Kidney (tissue), 14 donors: Measurements from ENCODE around the gene FURIN. TPM values are rescaled to one million over a fixed set of nuclear protein-coding genes. Genes with fewer than 3 reads are reported as not detected.

Experiments
- DNase-seq, 5 donors: peaks; one replicate each; pipeline ENCODE4 v3.0.0-alpha.2; 2013 to 2020
- FAIRE-seq: peaks from 2 replicates; lab custom pipeline; 2012; peaks lifted over from hg19 to GRCh38; lab: Jason Lieb, UNC
- H3K27ac ChIP-seq, 2 donors: one replicate each; pipeline ENCODE4 v1.7.0; 2013; ENCODE audit warnings: low read depth in 2 of 2, low read length in 2 of 2, inconsistent platforms in 1 of 2
- H3K27me3 ChIP-seq: one replicate; pipeline ENCODE4 v1.7.1; 2013; ENCODE audit warnings: low read length, inconsistent platforms; ENCODE audit not compliant: control insufficient read depth, insufficient read depth
- H3K36me3 ChIP-seq, 3 donors: one replicate each; pipeline versions ENCODE4 v1.7.0 to v1.7.1; 2013; ENCODE audit warnings: low read length in 3 of 3, control low read depth in 1 of 3, inconsistent platforms in 1 of 3; ENCODE audit not compliant: insufficient read depth in 3 of 3, control insufficient read depth in 2 of 3
- H3K4me1 ChIP-seq, 3 donors: one replicate each; pipeline versions ENCODE4 v1.7.0 to v1.7.1; 2013; ENCODE audit warnings: low read length in 3 of 3, inconsistent platforms in 1 of 3, low read depth in 1 of 3; ENCODE audit not compliant: control insufficient read depth in 2 of 3, insufficient read depth in 2 of 3
- H3K4me3 ChIP-seq, 3 donors: one replicate each; pipeline versions ENCODE4 v1.7.0 to v1.8.1; 2013; ENCODE audit warnings: low read length in 3 of 3, control low read depth in 1 of 3, inconsistent platforms in 1 of 3
- H3K9ac ChIP-seq, 3 donors: one replicate each; pipeline versions ENCODE4 v1.7.0 to v1.7.1; 2013; ENCODE audit warnings: low read length in 3 of 3, control low read depth in 1 of 3, inconsistent platforms in 1 of 3
- H3K9me3 ChIP-seq, 3 donors: one replicate each; pipeline versions ENCODE4 v1.7.0 to v1.7.1; 2013; ENCODE audit warnings: low read length in 3 of 3, control low read depth in 1 of 3, inconsistent platforms in 1 of 3; ENCODE audit not compliant: control insufficient read depth in 2 of 3, insufficient read depth in 1 of 3
- intact Hi-C: fragments of 100-400 bp; cut with DNase I; formaldehyde crosslinking; loops from one replicate; pipeline ENCODE4 v1.11.1; 2022
- polyA plus RNA-seq: library from polyadenylated mRNA; stranded (reverse); fragments of 350-450 nt; fragmentation: Illumina TruSeq; extraction: RNeasy Lipid Tissue Mini Kit (QIAGEN cat#74804); gene quantifications from one replicate; pipeline ENCODE4 v1.2.3, GENCODE V29; 2014; ENCODE audit warnings: low read depth, low replicate concordance; ENCODE audit not compliant: insufficient read depth
- total RNA-seq: library from RNA; stranded (reverse); fragmentation: NEBNext Ultra II Directional; extraction: Animal tissue kit (Norgen Biotek cat#: 25700); gene quantifications from one replicate; pipeline ENCODE4 v1.2.1, GENCODE V29; 2021
- TF ChIP-seq, protein P1 (sequence below): IDR thresholded peaks from 3 replicates; pipeline ENCODE4 v1.5.1; 2012; ENCODE audit warnings: mild to moderate bottlenecking, moderate library complexity, borderline replicate concordance; ENCODE audit not compliant: insufficient read depth; ENCODE audit errors: extremely low read depth
- donor health status: control.
- donor health status: control.
- donor health status: control.
- donor health status: control.
- donor health status: control.
- donor health status: DM: yes; HTN: yes; CAD: no.
- donor health status: Normal renal cell carcinoma (clear cell type).

The FURIN gene
- total and polyA plus RNA-seq, 2 donors from 2014 or later = 36.4 to 75.9 TPM

DNA sequence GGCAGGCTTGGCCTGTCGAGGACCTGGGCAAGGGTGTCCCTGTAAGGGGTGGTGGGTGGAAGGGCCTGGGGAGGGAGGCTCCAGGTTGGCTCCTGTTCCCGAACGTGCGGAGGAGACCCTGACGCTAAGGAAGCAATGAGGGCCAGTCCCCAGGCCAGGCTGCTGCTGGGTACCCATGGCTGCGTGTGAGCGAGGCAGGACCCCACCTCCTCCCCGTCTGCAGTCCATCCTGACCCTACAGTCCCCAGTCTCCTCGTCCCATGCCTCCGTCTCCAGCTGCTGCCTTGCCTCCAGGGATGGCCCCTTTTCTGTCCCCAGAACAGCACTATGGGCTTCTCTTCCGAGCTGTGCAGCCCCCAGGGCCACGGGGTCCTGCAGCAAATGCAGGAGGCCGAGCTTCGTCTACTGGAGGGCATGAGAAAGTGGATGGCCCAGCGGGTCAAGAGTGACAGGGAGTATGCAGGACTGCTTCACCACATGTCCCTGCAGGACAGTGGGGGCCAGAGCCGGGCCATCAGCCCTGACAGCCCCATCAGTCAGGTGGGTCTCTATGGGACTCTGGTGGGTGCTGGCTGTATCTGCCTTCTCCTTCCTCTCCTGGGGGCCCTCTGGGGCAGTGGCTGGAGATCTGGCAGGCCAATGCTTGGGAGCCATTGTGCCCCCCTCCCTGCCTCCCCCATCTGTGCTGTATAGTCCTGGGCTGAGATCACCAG is 16.5 kb downstream of the FURIN start:
- TF ChIP-seq, protein P1, sequence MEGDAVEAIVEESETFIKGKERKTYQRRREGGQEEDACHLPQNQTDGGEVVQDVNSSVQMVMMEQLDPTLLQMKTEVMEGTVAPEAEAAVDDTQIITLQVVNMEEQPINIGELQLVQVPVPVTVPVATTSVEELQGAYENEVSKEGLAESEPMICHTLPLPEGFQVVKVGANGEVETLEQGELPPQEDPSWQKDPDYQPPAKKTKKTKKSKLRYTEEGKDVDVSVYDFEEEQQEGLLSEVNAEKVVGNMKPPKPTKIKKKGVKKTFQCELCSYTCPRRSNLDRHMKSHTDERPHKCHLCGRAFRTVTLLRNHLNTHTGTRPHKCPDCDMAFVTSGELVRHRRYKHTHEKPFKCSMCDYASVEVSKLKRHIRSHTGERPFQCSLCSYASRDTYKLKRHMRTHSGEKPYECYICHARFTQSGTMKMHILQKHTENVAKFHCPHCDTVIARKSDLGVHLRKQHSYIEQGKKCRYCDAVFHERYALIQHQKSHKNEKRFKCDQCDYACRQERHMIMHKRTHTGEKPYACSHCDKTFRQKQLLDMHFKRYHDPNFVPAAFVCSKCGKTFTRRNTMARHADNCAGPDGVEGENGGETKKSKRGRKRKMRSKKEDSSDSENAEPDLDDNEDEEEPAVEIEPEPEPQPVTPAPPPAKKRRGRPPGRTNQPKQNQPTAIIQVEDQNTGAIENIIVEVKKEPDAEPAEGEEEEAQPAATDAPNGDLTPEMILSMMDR = no peak
- DNase-seq (peak in 1 of 5 donors; percentile 63), FAIRE-seq (no peak)
- Histone ChIP-seq H3K9me3 (no peaks in the 10 kb centered on the region), H3K27me3 (no peaks in the 10 kb centered on the region), H3K9ac (peak overlapping the region in 2 of 3 donors; percentile 75 to 85), H3K27ac (peak overlapping the region; percentile 82 to 94), H3K4me3 (peak overlapping the region; percentile 40 to 63 (median 57)), H3K4me1 (peaks cover 0 to 20% (median 6%) of the 10 kb centered on the region in 3 donors), H3K36me3 (peaks cover 0 to 12% (median 5%) of the 10 kb centered on the region in 3 donors)
- intact Hi-C loops = no loop called here

DNA sequence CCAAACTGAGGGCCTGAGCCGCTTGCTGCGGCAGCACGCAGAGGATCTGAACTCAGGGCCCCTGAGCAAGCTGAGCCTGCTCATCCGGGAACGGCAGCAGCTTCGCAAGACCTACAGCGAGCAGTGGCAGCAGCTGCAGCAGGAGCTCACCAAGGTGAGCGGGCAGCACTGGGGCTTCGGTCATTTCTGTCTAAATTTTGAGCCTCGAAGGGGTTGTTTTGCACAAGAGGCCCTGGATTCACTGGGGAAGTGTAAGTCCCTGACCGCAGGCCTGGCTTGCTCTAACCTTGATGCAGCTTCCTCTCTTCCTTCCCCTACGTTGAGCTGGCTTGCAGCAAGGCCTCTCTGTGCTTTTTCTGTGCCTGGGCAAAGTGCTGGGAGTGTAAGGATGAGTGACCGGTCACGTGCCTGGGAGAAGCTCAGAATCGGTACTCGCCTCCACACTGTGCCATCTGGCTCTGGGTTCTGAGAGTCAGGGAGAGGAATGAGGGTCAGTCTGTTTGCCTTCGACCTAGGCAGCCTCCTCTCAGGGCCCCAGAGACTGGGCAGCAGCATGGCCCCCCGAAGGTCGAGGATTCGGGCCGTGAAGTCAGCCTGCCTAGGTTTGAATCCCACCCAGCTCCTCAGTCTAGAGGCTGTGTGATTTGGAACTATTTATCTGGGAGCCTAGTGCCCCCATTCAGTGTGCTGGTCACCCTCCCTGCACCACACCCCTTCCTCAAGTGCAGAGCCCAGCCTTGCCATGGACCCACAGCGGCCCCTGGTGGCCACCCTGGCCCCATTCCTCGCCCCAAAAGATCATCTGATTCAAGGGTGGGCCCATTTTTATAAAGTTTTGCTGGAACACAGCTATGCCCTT is 17.3 kb downstream of the FURIN start:
- H3K36me3 ChIP-seq = peaks cover 0 to 4% (median 4%) of the 10 kb centered on the region in 3 donors
- H3K27me3 ChIP-seq = no peaks in the 10 kb centered on the region
- TF ChIP-seq, protein P1 = peak; percentile 92
- peak overlapping the region in 2 of 3 donors; percentile 2 to 3 for H3K4me3 ChIP-seq
- peak overlapping the region; percentile 16 to 76 for H3K27ac ChIP-seq
- DNase-seq (peak; percentile 79 to 85 (median 84)), FAIRE-seq (no peak)
- intact Hi-C loops = no loop called here
- peaks cover 0 to 20% (median 6%) of the 10 kb centered on the region in 3 donors for H3K4me1 ChIP-seq
- H3K9ac ChIP-seq = no peak overlapping the region
- H3K9me3 ChIP-seq = no peaks in the 10 kb centered on the region

DNA sequence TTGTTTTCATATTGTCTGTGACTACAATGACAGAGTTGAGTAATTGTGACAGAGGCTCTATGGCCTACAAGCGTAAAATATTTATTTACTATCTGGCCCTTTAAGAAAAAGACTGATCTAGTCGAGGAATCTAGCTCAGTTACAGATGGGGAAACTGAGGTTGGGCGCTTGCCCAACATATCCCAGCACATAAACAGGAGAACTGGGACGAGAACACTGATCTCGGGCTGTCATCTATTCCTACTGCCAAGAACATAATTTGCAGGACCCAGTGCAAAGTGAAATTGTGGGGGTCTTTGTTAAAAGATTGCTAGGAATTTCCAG is 17.9 kb downstream of the FURIN start:
- Histone ChIP-seq H3K9me3 (no peaks in the 10 kb centered on the region), H3K36me3 (peaks cover 0 to 2% (median 0%) of the 10 kb centered on the region in 3 donors), H3K4me1 (peaks cover 0 to 20% (median 6%) of the 10 kb centered on the region in 3 donors), H3K9ac (no peak overlapping the region), H3K27me3 (no peaks in the 10 kb centered on the region), H3K27ac (no peak overlapping the region), H3K4me3 (no peak overlapping the region)
- DNase-seq (no peak), FAIRE-seq (no peak)
- intact Hi-C loops = no loop called here
- TF ChIP-seq, protein P1 = no peak
